Measurements from ENCODE around the gene DENND1A.

Gene DENND1A

DNA sequence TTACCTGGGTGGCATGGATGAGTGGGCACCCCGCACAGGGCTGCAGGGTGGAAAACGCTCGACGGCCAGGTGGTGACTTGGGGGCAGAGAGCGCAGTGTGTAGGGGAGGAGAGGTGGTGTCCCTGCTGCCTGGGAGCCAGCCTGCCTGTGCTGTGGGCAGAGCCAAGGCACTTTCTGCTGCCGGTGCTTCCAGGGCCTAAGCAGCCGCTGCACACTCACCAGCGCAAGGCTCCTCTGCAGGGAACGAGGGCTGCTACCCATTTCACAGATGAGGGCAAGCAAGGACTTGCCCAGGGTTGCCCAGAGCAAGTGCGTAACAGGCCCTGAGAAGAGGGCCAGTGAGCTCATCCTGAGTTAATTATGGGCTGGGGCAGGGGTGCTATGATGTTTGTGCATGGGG is 511.4 kb downstream of the DENND1A start:
- Histone ChIP-seq H3K14ac (ENCODE audit: low read length in 2 of 2) (peak overlapping the region in 1 of 2 experiments; percentile 8), H3K9me3 (ENCODE audit: control insufficient read depth, low read length) (no peaks in the 10 kb centered on the region), H3K9ac (ENCODE audit: low read length) (no peak overlapping the region), H2BK12ac (ENCODE audit: low read length in 2 of 2) (no peak overlapping the region), H2BK15ac (ENCODE audit: low read depth, poor library complexity, severe bottlenecking) (no peak overlapping the region), H4K91ac (ENCODE audit: low read length) (no peak overlapping the region), H2AFZ (ENCODE audit: low read depth, low read length) (no peak overlapping the region), H2BK120ac (ENCODE audit: low read depth, low read length) (no peak overlapping the region), H2AK5ac (ENCODE audit: low read length, severe bottlenecking) (no peak overlapping the region), H3K23ac (ENCODE audit: low read length in 2 of 2) (no peak overlapping the region), H3K27me3 (ENCODE audit: control insufficient read depth in 1 of 2, insufficient read depth in 1 of 2, low read length in 2 of 2) (no peaks in the 10 kb centered on the region), H3K4me1 (ENCODE audit: control insufficient read depth, insufficient read depth, low read depth, low read length) (no peaks in the 10 kb centered on the region), H3K27ac (ENCODE audit: low read length, poor library complexity, severe bottlenecking) (no peak overlapping the region), H3K4me2 (ENCODE audit: low read length, poor library complexity, severe bottlenecking) (no peak overlapping the region), H3K18ac (ENCODE audit: low read depth in 1 of 2, low read length in 2 of 2) (no peak overlapping the region), H3K79me1 (replicated peaks; ENCODE audit: low read length, poor library complexity, severe bottlenecking) (no peaks in the 10 kb centered on the region), H4K8ac (ENCODE audit: low read length) (no peak overlapping the region), H3K4me3 (ENCODE audit: insufficient read depth in 1 of 2, low read depth in 1 of 2, low read length in 2 of 2) (no peak overlapping the region), H3K36me3 (ENCODE audit: control insufficient read depth in 1 of 2, insufficient read depth in 2 of 2, low read depth in 1 of 2, low read length in 2 of 2) (peaks cover 7 to 25% of the 10 kb centered on the region in 2 experiments), H2BK5ac (ENCODE audit: low read depth, low read length, poor library complexity, severe bottlenecking) (no peak overlapping the region), H3K4ac (ENCODE audit: low read depth in 1 of 2, low read length in 2 of 2) (no peak overlapping the region)
- 97% methylated on average over 10 of the region's 10 CpGs for WGBS
- DNase-seq: no peak

DNA sequence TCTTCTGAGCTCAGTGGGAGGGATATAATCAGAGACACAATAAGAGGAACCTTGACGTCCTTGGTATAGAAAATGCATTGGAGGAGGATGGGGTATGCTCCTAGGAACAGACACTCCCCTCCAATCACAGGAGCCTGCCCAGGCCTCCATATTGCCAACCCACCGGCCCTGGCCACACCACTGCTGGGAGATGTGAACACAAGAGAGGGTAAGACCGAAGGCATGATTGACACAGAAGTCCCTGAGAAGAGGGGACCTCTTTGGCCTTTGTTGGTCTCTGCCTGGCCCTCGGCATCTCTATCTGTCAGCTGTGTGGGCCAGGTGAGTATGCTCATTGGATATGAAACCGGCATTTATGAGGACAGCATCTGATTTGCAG is 511.9 kb downstream of the DENND1A start:
- Histone ChIP-seq H3K9ac (ENCODE audit: low read length) (no peak overlapping the region), H2BK15ac (ENCODE audit: low read depth, poor library complexity, severe bottlenecking) (no peak overlapping the region), H4K8ac (ENCODE audit: low read length) (no peak overlapping the region), H2BK120ac (ENCODE audit: low read depth, low read length) (no peak overlapping the region), H3K23ac (ENCODE audit: low read length in 2 of 2) (no peak overlapping the region), H3K9me3 (ENCODE audit: control insufficient read depth, low read length) (no peaks in the 10 kb centered on the region), H3K4me1 (ENCODE audit: control insufficient read depth, insufficient read depth, low read depth, low read length) (no peaks in the 10 kb centered on the region), H3K14ac (ENCODE audit: low read length in 2 of 2) (no peak overlapping the region), H3K27ac (ENCODE audit: low read length, poor library complexity, severe bottlenecking) (no peak overlapping the region), H3K4ac (ENCODE audit: low read depth in 1 of 2, low read length in 2 of 2) (no peak overlapping the region), H4K91ac (ENCODE audit: low read length) (no peak overlapping the region), H2BK5ac (ENCODE audit: low read depth, low read length, poor library complexity, severe bottlenecking) (no peak overlapping the region), H3K79me1 (replicated peaks; ENCODE audit: low read length, poor library complexity, severe bottlenecking) (no peaks in the 10 kb centered on the region), H3K18ac (ENCODE audit: low read depth in 1 of 2, low read length in 2 of 2) (no peak overlapping the region), H2AFZ (ENCODE audit: low read depth, low read length) (no peak overlapping the region), H2BK12ac (ENCODE audit: low read length in 2 of 2) (no peak overlapping the region), H3K4me3 (ENCODE audit: insufficient read depth in 1 of 2, low read depth in 1 of 2, low read length in 2 of 2) (no peak overlapping the region), H3K4me2 (ENCODE audit: low read length, poor library complexity, severe bottlenecking) (no peak overlapping the region), H3K27me3 (ENCODE audit: control insufficient read depth in 1 of 2, insufficient read depth in 1 of 2, low read length in 2 of 2) (no peaks in the 10 kb centered on the region), H2AK5ac (ENCODE audit: low read length, severe bottlenecking) (no peak overlapping the region), H3K36me3 (ENCODE audit: control insufficient read depth in 1 of 2, insufficient read depth in 2 of 2, low read depth in 1 of 2, low read length in 2 of 2) (peaks cover 7 to 21% of the 10 kb centered on the region in 2 experiments)
- WGBS: 93% methylated on average over 5 of the region's 5 CpGs
- no peak for DNase-seq

DNA sequence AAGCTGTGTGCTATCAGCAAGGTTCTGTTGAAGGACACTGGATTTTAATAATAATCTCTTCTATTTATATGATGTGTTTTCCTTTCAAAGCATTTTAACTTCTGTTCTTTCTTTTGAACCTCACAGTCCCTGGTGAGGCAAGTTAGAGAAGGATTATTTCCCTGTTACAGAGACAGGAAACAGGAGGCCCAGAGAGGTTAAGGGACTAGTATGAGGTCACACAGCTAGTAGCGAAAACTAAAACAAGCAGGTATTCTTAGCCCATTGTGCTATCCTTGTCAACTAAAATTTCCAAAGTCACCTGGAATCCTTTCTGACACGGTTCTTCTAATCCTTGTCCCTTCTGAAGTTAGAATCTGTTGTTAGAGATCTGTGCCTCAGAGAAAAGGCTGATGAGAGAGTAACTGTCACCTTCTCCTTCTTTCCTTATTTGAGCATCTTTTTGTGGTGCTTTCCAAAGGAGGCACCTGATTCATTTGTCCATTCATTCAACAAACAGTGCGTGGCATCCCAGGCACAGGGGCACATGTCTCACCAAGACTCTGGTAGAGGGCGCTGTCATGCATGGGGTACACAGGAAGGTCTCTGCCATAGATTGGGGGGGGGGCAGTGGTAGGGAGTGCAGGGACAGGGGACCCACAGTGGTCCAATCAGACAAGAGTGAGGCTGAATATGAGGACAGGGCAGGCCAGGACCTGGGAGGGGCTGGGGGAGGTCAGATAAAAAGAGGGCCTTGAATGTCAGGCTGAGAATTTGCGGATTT is 512.5 kb downstream of the DENND1A start:
- Histone ChIP-seq H3K4ac (ENCODE audit: low read depth in 1 of 2, low read length in 2 of 2) (no peak overlapping the region), H2BK12ac (ENCODE audit: low read length in 2 of 2) (no peak overlapping the region), H2AFZ (ENCODE audit: low read depth, low read length) (no peak overlapping the region), H4K91ac (ENCODE audit: low read length) (no peak overlapping the region), H3K9me3 (ENCODE audit: control insufficient read depth, low read length) (no peaks in the 10 kb centered on the region), H2BK15ac (ENCODE audit: low read depth, poor library complexity, severe bottlenecking) (no peak overlapping the region), H3K14ac (ENCODE audit: low read length in 2 of 2) (no peak overlapping the region), H3K4me3 (ENCODE audit: insufficient read depth in 1 of 2, low read depth in 1 of 2, low read length in 2 of 2) (no peak overlapping the region), H3K23ac (ENCODE audit: low read length in 2 of 2) (no peak overlapping the region), H3K27ac (ENCODE audit: low read length, poor library complexity, severe bottlenecking) (no peak overlapping the region), H3K4me1 (ENCODE audit: control insufficient read depth, insufficient read depth, low read depth, low read length) (no peaks in the 10 kb centered on the region), H4K8ac (ENCODE audit: low read length) (no peak overlapping the region), H3K4me2 (ENCODE audit: low read length, poor library complexity, severe bottlenecking) (no peak overlapping the region), H3K27me3 (ENCODE audit: control insufficient read depth in 1 of 2, insufficient read depth in 1 of 2, low read length in 2 of 2) (no peaks in the 10 kb centered on the region), H2AK5ac (ENCODE audit: low read length, severe bottlenecking) (no peak overlapping the region), H3K9ac (ENCODE audit: low read length) (no peak overlapping the region), H2BK120ac (ENCODE audit: low read depth, low read length) (no peak overlapping the region), H2BK5ac (ENCODE audit: low read depth, low read length, poor library complexity, severe bottlenecking) (no peak overlapping the region), H3K79me1 (replicated peaks; ENCODE audit: low read length, poor library complexity, severe bottlenecking) (no peaks in the 10 kb centered on the region), H3K18ac (ENCODE audit: low read depth in 1 of 2, low read length in 2 of 2) (no peak overlapping the region), H3K36me3 (ENCODE audit: control insufficient read depth in 1 of 2, insufficient read depth in 2 of 2, low read depth in 1 of 2, low read length in 2 of 2) (peaks cover 7 to 21% of the 10 kb centered on the region in 2 experiments)
- DNase-seq: no peak
- 98% methylated on average over 4 of the region's 5 CpGs for WGBS

DNA sequence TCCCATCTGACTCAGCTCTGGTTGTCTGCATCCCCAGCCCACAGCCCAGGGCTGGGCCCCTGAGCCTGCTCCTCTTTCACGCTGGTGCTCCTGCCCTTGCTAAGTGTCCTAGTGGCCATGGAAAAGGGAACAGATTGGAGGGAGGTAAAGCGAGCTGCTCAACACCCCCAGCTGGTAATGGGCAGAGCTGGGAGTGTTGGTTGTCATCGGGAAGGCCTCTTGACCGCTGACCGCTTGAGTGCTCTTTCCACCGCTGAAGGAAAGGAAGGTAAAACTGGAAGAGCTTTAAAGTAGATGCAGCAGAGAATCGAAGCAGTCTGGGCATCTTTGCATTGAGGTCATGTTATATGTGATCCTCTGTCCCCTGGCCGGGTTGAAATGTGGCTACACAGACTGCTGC is 513.8 kb downstream of the DENND1A start:
- Histone ChIP-seq H2BK5ac (ENCODE audit: low read depth, low read length, poor library complexity, severe bottlenecking) (no peak overlapping the region), H2BK12ac (ENCODE audit: low read length in 2 of 2) (no peak overlapping the region), H3K14ac (ENCODE audit: low read length in 2 of 2) (no peak overlapping the region), H2BK15ac (ENCODE audit: low read depth, poor library complexity, severe bottlenecking) (no peak overlapping the region), H3K9me3 (ENCODE audit: control insufficient read depth, low read length) (no peaks in the 10 kb centered on the region), H3K79me1 (replicated peaks; ENCODE audit: low read length, poor library complexity, severe bottlenecking) (no peaks in the 10 kb centered on the region), H4K8ac (ENCODE audit: low read length) (no peak overlapping the region), H3K4me2 (ENCODE audit: low read length, poor library complexity, severe bottlenecking) (no peak overlapping the region), H3K36me3 (ENCODE audit: control insufficient read depth in 1 of 2, insufficient read depth in 2 of 2, low read depth in 1 of 2, low read length in 2 of 2) (peaks cover 7 to 21% of the 10 kb centered on the region in 2 experiments), H3K4ac (ENCODE audit: low read depth in 1 of 2, low read length in 2 of 2) (no peak overlapping the region), H3K4me1 (ENCODE audit: control insufficient read depth, insufficient read depth, low read depth, low read length) (no peaks in the 10 kb centered on the region), H3K23ac (ENCODE audit: low read length in 2 of 2) (no peak overlapping the region), H4K91ac (ENCODE audit: low read length) (no peak overlapping the region), H3K27ac (ENCODE audit: low read length, poor library complexity, severe bottlenecking) (no peak overlapping the region), H2AFZ (ENCODE audit: low read depth, low read length) (no peak overlapping the region), H2AK5ac (ENCODE audit: low read length, severe bottlenecking) (no peak overlapping the region), H2BK120ac (ENCODE audit: low read depth, low read length) (no peak overlapping the region), H3K27me3 (ENCODE audit: control insufficient read depth in 1 of 2, insufficient read depth in 1 of 2, low read length in 2 of 2) (no peaks in the 10 kb centered on the region), H3K4me3 (ENCODE audit: insufficient read depth in 1 of 2, low read depth in 1 of 2, low read length in 2 of 2) (no peak overlapping the region), H3K18ac (ENCODE audit: low read depth in 1 of 2, low read length in 2 of 2) (no peak overlapping the region), H3K9ac (ENCODE audit: low read length) (no peak overlapping the region)
- WGBS: 90% methylated on average over 8 of the region's 8 CpGs
- no peak for DNase-seq
